Dermis microvascular lymphatic vessel endothelial cell (primary cell): ENCODE measurements around the gene PRKCA. TPM values are rescaled to one million over a fixed set of nuclear protein-coding genes. Genes with fewer than 3 reads are reported as not detected.
"Not testable (repeated sequence)": the region's sequence is repeated elsewhere in the genome, so short reads cannot be mapped to it uniquely, and the experiment has no call there.

Source experiments
- DNase-seq, 2 donors: peaks; one replicate each; pipeline versions ENCODE4 v3.0.0 to v3.0.0-alpha.2; 2010; ENCODE audit warnings: low read depth in 2 of 2
- total RNA-seq: library from RNA; depleted of rRNA; stranded (reverse); fragments of >200 nt; gene quantifications from 2 replicates; pipeline ENCODE4 v1.2.1, GENCODE V29; 2014

PRKCA gene
- total RNA-seq, 1 donor from 2014 or later, result 3.6 TPM

DNA sequence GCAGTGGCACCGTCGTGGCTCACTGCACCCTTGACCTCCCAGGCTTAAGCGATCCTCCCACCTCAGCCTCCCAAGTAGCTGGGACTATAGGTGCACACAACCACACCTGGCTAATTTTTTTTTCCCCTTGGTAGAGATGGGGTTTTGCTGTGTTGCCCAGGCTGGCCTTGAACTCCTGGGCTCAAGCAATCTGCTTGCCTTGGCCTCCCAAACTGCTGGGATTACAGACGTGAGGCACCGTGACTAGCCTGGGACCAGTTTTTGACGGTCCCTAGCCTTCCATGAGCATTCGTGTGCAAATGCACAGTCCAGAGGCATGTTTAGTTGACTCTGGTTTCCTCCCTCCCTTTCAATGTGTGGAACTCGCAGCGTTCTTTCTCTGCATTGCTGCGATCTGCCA is 48.2 kb downstream of the PRKCA start:
- not testable (repeated sequence) for DNase-seq

DNA sequence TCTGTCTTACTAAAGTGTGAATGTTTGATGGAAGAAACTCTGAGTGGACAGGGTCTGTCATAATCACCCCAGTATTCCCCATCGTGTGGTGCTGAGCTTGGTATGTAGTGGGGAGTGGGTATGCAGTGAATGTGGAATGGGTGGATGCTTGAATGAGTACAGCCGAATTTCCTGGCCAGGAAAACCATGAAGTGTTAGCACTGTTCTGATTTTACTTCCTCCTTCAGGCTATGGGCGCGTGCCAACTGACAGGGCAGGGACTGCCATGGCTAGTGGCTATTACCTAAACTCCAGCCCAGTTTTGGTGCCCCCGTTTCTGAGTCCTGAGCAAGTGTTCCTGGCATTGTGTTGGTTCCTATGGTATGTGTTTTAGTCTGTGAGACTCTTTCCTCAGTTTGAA is 48.6 kb downstream of the PRKCA start:
- DNase-seq, result peak in 1 of 2 donors; percentile 27

DNA sequence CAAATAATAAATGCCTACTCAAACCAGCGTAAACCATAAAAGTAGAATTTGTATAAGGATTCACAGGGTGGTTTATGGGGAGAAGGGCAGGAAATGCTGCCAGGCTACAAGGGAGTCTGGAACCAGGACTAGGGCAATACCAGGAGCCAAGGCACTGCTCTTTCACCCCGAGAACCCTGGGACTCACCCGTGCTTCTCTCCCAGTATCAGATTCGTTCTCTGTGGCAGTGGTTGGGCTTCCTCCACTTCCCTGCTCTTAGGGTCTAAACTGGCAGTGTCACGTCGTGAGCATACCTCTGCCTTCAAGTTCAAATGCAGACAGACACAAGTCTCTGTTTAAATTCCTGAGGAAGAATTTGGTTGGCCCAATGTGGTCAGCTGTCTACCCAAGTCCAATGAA is 49.3 kb downstream of the PRKCA start:
- DNase-seq, result no peak

DNA sequence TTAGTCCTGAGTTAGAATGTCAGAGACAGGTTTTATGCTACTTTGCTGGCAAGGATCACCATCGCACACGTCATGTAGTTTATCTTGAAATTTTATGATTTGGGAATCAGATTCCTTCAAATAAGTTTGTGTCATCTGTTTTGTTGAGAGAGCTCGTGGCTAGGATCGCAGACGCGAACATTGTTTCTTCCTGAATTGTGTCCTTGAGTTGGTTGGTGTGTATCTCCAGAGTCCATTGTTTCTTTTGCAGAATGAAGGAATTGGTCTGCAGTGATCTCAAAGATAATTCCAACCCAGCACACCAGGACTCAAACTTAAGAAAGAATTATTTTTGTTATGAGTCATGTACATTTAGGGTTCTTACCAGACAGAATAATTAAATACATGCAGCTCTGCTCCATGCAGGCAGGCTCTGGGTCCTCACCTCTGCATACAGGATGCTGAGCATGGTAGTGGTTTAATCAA is 51.6 kb downstream of the PRKCA start:
- DNase-seq, result peak in 1 of 2 donors; percentile 50

DNA sequence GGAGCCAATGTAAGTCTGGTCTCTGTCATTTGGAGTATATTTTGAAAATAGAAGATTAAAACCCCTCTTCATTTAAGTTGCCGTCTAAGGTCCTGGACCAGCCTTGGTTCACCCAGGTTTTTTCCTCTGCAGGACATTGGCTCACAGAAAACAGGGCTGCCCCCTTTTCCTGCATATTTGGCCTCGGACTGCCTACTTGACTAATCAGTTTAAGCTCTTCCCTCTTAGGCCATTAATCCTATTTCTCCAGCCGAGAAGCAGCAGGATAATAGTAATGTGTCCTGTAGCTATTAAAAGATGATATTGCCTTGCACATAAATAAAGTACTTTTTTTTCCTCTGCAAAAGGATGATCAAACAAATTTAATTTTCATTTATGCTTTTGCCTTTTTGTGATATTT is 52.1 kb downstream of the PRKCA start:
- no peak for DNase-seq

DNA sequence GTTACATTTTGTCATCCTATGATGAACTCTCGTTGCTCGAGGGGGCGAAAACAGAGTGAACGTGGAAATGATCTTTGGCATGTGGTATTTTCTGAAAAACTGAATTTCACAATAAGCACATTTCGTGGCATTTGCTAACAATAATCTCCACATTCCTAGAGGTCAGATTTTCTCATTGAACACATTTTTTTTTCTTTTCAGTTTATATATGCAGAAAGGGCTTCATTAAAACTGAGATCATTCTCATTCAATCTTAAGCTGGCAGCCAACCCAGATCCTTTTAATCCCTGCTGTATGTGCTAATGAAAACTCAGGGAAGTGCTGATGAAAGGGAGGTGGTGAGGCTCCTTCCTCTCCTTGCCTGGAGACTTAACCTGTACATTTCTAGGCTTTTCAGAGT is 52.6 kb downstream of the PRKCA start:
- DNase-seq, result no peak

DNA sequence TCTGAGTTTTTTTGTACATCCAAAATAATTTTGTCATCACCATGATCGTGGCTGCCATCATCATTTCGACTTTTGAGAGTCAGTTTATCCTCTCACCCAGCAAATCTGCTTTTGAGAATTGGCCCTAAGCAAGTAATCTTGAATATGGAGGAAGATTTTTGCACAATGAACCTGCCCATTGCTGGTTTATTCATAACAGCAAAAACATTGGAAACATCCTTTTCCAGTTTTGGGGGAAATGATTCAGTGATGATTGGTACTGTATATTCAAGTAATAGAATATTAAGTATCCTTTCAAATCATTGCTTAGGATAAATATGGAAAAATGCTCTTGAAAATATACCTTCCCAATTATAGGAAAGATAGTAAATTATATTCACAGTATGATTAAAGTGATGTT is 53.1 kb downstream of the PRKCA start:
- no peak for DNase-seq

DNA sequence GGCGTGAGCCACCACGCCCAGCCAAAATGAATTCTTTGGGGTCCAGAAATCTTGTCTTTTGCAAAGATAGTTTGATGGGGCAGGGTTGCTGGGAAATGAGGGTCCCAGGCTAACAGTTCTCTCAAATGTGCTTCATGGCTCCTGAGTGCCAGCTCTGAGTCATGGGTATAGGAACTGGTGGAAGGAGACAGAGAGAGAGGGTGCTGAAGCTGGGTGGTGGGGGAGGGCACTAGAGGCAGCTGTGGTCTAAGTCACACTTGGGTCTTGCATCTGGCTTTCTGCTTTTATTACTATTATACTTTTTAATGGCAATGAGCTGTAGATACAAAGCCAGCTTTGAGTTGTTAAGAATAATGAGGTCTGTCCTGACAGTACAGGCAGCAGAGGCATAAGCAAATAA is 54.6 kb downstream of the PRKCA start:
- no peak for DNase-seq

DNA sequence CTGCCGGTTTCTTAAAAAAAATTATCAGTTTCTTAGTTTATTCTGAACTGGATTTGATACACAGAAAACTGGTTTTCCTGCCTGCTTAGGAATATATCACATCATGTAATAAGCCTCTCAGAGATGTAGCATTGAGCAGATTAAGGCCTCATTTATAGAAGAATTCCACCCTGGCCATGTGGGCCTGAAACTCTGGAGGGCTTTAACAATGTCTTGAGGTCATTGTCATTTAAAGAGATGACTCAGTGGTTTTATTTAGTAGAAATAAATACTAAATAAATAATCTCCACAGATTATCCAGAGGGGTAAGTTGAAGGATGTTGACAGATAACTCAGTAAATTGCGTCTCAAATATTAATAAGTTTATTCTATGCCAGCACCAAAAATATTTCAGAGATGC is 56.9 kb downstream of the PRKCA start:
- no peak for DNase-seq

DNA sequence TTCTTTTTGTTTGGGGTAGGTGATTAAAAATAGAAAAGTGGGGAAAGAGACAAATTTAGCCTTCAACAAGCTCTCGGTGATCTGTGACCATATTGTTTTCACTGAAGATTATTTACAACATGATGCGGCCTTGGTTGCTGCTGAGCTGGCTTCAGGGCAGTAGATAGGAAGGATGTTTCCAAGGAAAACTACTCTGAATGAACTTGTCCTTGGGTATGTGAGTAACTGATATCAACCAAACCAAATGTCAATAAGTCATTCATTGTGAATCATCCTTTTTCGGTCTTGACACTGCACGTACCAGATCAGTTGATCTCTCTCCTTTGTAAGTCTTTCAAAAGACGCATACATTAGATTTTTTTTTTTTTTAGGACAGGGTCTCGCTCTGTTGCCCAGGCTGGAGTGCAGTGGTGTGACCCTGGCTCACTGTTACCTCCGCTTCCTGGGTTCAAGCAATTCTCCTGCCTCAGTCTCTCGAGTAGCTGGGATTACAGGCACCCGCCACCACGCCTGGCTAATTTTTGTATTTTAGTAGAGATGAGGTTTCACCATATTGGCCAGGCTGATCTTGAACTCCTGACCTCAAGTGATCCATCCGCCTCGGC is 58.6 kb downstream of the PRKCA start:
- not testable (repeated sequence) for DNase-seq

DNA sequence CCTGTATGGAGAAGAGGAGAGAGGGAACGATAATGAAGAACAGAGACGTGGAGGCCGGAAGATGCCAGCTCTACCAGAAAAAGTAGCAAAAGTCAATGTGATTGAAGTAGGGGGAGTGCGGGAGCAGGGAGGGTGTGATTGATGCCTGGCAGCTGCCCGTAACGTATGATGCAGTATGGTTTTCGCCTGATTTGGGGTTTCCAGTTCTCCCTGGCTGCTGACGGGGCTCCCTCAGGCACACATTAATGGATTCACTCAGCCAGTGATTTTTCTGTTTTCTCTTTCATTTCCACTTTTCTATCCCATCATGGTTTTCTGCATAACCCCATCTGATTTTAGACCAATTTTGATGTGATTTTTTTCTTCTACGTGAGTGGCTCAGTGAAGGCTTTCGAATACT is 62.1 kb downstream of the PRKCA start:
- no peak for DNase-seq

DNA sequence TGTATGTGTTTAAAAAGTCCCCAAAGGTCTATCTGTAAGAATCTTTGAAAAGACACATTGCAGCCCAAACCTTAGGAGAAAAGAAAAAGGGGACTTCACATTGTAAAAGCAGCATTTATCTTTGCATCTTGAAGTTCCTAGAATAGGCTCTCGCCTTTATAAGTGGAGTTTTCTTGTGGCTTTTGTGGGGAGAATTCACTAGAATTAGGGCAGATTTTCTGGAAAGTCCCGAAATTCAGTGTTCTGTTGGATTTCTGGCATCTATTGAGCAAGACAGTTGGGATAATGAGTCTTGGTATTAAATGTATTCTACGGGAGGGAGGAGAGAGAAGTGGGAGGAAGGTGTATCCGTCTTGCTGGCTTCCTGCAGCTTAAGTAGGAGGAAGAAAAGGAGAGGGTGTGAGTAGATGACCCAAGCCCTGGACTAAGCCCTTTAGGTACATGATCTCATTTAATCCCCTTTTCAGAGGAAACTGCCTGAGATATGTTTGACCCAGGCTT is 62.6 kb downstream of the PRKCA start:
- DNase-seq, result no peak

DNA sequence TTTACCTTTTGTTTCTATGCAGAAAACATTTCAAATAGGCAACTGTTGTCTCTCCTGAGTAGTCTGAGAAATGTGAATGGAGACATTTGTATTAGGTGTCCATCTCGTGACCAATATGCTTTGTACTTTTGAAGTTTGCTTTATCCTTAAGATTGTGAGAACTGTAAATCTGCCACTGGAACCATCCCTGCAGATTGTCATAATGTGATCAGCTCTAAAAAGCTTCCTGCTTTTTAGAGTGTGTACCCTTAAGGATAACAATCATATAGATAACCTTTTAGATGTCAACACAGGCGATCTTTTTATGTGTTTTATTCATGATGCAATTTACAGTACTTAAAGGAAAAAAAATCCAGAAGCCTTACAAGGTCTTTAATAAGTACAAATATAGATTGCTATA is 63.5 kb downstream of the PRKCA start:
- no peak for DNase-seq

DNA sequence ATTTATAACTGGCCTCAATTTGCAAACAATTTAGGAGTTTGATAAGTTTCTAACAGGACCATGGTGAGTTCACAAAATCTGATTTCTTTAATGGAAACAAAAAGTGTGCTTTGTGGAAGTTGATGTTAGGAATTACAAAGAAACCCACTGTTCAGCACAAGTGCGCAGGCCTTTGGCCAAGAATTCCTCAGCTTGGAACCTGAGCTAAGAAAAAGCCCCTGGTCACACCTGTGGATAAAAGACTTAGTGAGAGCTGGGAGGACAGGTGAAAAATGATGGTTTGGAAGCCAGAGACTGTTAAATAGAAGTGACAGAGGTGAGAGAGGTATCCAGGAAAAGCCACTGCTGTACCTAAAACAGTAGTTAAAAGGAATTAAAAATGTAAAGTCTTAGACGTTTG is 64.7 kb downstream of the PRKCA start:
- no peak for DNase-seq

DNA sequence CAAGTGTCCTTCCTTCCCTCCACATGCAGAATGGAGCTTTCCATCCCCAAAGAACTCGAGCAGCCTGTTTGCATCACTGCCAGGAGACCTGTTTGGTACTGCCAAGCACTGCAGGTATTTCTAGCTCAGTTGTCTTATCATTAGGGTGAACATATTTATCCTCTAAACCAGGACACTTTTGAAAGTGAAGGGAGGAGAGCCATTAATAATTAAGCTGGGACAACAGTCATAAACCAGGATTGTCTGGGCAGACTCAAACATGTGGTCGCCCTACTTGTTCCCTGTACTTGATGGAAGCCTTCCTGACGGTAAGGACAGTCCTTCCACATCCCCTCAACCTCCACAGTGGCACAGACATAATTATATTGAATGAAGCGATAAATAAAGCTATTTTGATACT is 67.4 kb downstream of the PRKCA start:
- no peak for DNase-seq

DNA sequence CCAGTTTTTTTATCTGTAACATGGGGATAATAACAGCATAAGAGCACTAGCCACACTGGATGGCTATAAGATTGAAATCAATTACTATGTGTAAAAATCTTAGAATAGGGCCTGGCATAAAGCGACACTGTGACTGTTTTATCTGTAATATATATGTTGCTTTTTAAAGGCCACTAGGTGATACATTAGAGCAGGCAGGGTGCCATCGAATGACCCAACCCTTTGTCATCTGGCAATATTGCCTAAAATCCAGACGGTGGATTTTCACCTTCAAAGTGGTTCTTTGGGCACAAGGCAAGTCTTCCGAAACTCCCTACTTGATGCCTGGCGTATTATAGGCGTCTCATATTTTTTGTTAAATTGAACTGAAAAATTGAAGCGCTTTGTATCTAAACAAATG is 69.1 kb downstream of the PRKCA start:
- no peak for DNase-seq

DNA sequence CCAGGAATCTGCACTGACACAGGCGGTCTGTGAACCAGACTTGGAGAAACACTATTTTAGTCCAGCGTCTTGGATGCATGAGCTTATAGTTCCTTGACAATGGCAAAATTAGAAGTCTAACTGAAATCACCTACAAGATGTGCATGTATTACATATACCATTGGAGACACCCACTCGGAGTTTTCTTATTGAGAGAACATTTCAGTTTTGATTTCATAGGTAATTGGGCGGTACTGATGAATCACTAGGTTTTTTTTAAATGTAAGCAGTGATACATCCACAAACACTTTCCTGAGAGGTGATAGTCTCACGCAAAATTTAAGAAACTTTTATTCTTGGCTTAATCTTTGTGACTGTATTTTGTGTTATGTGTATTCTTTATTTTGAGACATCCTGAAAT is 69.8 kb downstream of the PRKCA start:
- no peak for DNase-seq

DNA sequence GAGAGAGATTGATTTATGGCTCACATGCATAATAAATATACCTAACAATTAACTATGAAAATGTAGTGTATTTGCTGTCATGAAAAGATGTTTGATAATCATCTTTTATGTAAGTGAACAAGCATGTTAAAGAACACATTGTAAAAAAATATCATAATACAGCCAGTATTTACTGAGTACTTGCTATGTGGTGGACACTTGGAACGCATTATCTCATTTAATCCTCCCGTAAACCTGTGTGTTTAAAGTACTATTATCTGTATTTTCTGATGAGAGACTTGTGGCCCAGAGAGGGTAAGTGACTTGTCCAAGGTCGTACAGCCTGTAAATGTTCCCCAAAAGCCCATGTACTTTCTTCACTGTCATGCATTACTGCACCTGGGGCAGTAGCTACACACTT is 70.7 kb downstream of the PRKCA start:
- no peak for DNase-seq

DNA sequence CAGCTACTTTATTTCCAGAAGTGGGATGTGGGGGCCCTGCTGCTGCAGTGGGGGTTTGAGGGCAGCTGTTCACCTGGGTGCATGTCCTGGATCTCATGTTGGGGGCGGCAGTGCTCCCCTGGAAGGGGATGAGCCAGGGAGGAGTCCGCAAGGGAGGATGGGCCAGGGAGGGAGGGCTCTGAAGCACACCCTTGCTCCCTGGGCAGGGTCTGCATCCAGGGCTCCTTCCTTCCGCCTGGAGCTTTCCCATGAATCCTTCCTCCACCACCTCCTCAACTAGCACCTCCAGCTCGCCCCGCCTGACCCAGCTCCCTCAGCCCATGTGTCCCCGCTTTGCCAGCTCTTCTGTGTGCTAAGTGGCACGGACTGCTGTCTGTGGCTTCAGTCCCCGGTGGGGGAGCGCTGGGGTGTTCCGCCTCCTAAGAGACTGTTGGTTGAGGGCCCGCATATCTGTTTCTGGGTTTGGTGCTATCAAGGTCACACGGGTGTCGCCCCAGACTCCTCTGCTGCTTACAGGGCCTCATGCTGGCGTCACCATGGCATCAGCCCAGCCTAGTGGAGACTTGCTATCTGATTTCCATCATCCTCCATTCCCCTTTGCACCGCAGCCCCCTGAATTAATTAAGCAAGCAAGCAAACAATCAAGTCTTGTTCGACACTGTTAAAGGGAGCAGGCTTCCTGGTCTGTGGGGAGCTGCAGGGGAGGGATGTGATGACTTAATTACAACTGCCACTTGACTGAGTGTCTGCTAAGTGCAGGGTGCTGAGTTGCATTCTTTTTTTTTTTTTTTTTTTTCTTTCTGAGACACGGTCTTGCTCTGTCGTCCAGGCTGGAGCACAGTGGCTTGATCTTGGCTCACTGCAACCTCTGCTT is 71.8 kb downstream of the PRKCA start:
- no peak for DNase-seq

DNA sequence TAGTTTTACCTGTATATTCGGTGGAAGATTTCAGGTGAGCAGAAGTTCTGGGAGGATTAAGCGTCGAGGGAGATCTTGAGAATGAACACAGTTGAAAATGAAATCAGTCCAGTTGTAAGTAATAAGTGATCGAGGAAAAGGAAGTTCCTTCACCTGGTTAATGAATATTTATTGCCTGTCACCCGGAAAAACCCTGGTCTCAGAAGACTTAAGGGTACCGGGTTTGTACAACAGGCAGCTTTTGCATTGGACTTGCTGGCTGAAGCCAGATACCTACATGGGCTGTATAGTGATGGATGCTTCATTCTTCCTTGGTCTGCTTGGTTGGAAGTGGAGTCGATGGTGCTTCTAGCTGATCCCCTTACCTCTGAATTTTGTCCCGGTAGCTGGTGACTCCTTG is 72.7 kb downstream of the PRKCA start:
- DNase-seq, result no peak

DNA sequence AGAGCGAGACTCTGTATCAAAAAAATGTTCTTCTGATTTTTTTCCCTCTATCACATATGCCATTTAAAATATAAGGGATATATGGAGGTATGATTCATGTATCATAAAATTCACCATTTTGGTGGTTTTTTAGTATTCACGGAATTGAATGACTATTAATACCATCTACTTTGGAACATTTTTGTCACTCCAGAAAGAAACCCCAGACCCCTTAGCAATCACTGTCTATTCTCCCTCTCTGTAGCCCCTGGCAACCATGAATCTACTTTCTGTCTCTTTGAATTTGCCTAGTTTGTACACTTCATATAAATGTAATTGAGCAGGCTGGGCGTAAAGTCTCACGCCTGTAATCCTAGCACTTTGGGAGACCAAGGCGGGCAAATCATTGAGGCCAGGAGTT is 75.9 kb downstream of the PRKCA start:
- DNase-seq, result no peak

DNA sequence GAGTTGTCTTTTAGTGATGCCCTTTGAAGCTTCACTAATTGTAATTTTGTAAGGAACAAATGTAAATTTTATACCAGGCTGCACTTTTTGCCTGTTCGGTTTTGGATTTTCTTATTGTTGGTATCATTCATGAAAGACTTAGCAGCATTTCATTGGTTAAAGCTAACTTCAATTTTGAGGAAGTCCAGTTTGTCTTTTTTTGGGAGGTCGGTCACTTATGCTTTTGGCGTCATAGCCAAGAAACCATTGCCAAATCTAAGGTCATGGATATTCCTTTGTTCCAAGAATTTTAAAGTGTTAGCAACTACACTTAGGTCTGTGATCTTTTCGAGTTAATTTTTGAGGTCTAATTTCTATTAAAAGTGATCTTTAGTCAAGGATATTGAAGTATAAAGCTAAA is 77.1 kb downstream of the PRKCA start:
- DNase-seq, result no peak

DNA sequence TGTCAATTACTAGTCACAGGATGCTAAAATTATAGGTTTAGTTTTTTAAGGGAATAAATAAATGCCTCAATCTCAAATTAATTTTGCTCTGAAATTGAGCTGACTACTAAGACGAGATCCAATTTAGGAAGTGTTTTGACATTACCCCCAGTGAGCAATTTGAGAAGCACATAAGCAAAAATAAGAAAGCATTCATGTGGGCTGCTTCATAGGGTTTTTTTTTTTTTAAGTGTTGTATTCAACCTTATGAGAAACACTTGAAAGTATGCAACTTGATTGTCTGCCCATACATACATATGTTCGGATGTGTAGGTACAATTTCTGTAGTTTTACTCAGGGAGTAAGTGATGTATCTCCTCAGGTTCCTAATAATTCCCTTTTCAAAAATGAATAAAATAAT is 77.6 kb downstream of the PRKCA start:
- DNase-seq, result no peak
